GM23338 (cell line): ENCODE data around the gene RASGRF2. TPM values are rescaled to one million over a fixed set of nuclear protein-coding genes. Genes with fewer than 3 reads are reported as not detected.
"Not testable (repeated sequence)": the region's sequence is repeated elsewhere in the genome, so short reads cannot be mapped to it uniquely, and the experiment has no call there.

Experiments used
- ATAC-seq: fragments of 200-7000 bp; cut with Tn5 transposase; 3 replicates; pipeline ENCODE4 v1.9.1; 2020
- DNase-seq: peaks from one replicate; pipeline ENCODE4 v3.0.0-alpha.2; 2015; ENCODE audit warnings: low spot score
- H2AFZ ChIP-seq: fragments of 200-600 bp; sonication (generic); 2 replicates; pipeline ENCODE4 v1.8.0; 2016; ENCODE audit warnings: antibody characterized with exemption, mild to moderate bottlenecking, moderate library complexity
- H3F3A ChIP-seq: fragments of 200-600 bp; sonication (generic); replicated peaks from 2 replicates; pipeline ENCODE4 v1.8.0; 2017; ENCODE audit warnings: antibody characterized with exemption, mixed run types, low read depth
- H3K27ac ChIP-seq: fragments of 200-600 bp; sonication (generic); 2 replicates; pipeline ENCODE4 v1.6.1; 2016; ENCODE audit warnings: low read depth
- H3K27me3 ChIP-seq: fragments of 200-600 bp; sonication (generic); 2 replicates; pipeline ENCODE4 v1.8.0; 2016; ENCODE audit warnings: mild to moderate bottlenecking, mixed run types, moderate library complexity; ENCODE audit not compliant: insufficient read depth
- H3K36me3 ChIP-seq: fragments of 200-600 bp; sonication (generic); 2 replicates; pipeline ENCODE4 v1.8.0; 2016; ENCODE audit warnings: mild to moderate bottlenecking; ENCODE audit not compliant: insufficient read depth
- H3K4me1 ChIP-seq: fragments of 200-600 bp; sonication (generic); 2 replicates; pipeline ENCODE4 v1.8.0; 2016; ENCODE audit warnings: mild to moderate bottlenecking, moderate library complexity; ENCODE audit not compliant: insufficient read depth
- H3K4me2 ChIP-seq: fragments of 200-600 bp; sonication (generic); 2 replicates; pipeline ENCODE4 v1.7.1; 2017; ENCODE audit warnings: mixed run types
- H3K4me3 ChIP-seq: fragments of 200-600 bp; sonication (generic); 2 replicates; pipeline ENCODE4 v1.6.1; 2016; ENCODE audit warnings: mixed run types
- H3K79me2 ChIP-seq: fragments of 200-600 bp; sonication (generic); replicated peaks from 2 replicates; pipeline ENCODE4 v1.8.0; 2017; ENCODE audit warnings: mild to moderate bottlenecking; ENCODE audit not compliant: insufficient read depth
- H3K9me2 ChIP-seq: fragments of 200-600 bp; sonication (generic); 2 replicates; pipeline ENCODE4 v1.8.0; 2017; ENCODE audit not compliant: insufficient read depth
- H4K20me1 ChIP-seq: fragments of 200-600 bp; sonication (generic); replicated peaks from 2 replicates; pipeline ENCODE4 v1.8.0; 2017; ENCODE audit warnings: mild to moderate bottlenecking; ENCODE audit not compliant: insufficient read depth
- H3K27ac Mint-ChIP-seq: 2 replicates; pipeline ENCODE4 v1.8.0; 2020; ENCODE audit warnings: inconsistent platforms, mild to moderate bottlenecking, moderate library complexity, mixed read lengths
- H3K27me3 Mint-ChIP-seq: 3 replicates; pipeline ENCODE4 v1.8.0; 2022; ENCODE audit warnings: low read depth, mild to moderate bottlenecking, moderate library complexity, mixed read lengths, inconsistent platforms; ENCODE audit not compliant: insufficient read depth, poor library complexity
- H3K36me3 Mint-ChIP-seq: 3 replicates; pipeline ENCODE4 v1.8.0; 2021; ENCODE audit warnings: low read depth, mild to moderate bottlenecking, inconsistent platforms, moderate library complexity, mixed read lengths
- H3K4me1 Mint-ChIP-seq: 3 replicates; pipeline ENCODE4 v1.8.0; 2020; ENCODE audit warnings: mild to moderate bottlenecking, inconsistent platforms, mixed read lengths
- H3K4me3 Mint-ChIP-seq: 3 replicates; pipeline ENCODE4 v1.8.0; 2021; ENCODE audit warnings: moderate library complexity, mild to moderate bottlenecking, inconsistent platforms, mixed read lengths
- H3K9me3 Mint-ChIP-seq: 3 replicates; pipeline ENCODE4 v1.8.0; 2020; ENCODE audit warnings: moderate library complexity, mild to moderate bottlenecking, inconsistent platforms, mixed read lengths
- EZH2phosphoT487 ChIP-seq: fragments of 200-600 bp; sonication (generic); IDR thresholded peaks from one replicate; pipeline ENCODE4 v1.8.1; 2018; ENCODE audit warnings: antibody characterized with exemption; ENCODE audit not compliant: unreplicated experiment
- ZNF114 ChIP-seq: fragments of 250-450 bp; sonication (Bioruptor Pico); IDR thresholded peaks from 2 replicates; pipeline ENCODE4 v1.5.0; 2020; ENCODE audit warnings: mild to moderate bottlenecking, moderate library complexity
- ZNF462 ChIP-seq: fragments of 250-450 bp; sonication (Bioruptor Pico); IDR thresholded peaks from 2 replicates; pipeline ENCODE4 v1.5.0; 2020; ENCODE audit warnings: mild to moderate bottlenecking, moderate library complexity
- polyA plus RNA-seq: library from polyadenylated mRNA; unstranded; fragments of >200 nt; fragmentation: Nextera tagmentation; extraction: Ambion mirVana; gene quantifications from 2 replicates; pipeline ENCODE4 v1.2.1, GENCODE V29; 2016
- small RNA-seq: library from RNA; depleted of rRNA; stranded (forward); fragments of <200 nt; gene quantifications from one replicate; pipeline ENCODE3, GENCODE V24; 2014; ENCODE audit warnings: low replicate concordance
- total RNA-seq: library from RNA; depleted of rRNA; stranded (reverse); fragments of >200 nt; shearing (Covaris generic); gene quantifications from 2 replicates; pipeline ENCODE4 v1.2.3, GENCODE V29; 2014

The RASGRF2 gene
- total and polyA plus RNA-seq, 2 experiments from 2014 or later = 5.0 to 19.2 TPM

DNA sequence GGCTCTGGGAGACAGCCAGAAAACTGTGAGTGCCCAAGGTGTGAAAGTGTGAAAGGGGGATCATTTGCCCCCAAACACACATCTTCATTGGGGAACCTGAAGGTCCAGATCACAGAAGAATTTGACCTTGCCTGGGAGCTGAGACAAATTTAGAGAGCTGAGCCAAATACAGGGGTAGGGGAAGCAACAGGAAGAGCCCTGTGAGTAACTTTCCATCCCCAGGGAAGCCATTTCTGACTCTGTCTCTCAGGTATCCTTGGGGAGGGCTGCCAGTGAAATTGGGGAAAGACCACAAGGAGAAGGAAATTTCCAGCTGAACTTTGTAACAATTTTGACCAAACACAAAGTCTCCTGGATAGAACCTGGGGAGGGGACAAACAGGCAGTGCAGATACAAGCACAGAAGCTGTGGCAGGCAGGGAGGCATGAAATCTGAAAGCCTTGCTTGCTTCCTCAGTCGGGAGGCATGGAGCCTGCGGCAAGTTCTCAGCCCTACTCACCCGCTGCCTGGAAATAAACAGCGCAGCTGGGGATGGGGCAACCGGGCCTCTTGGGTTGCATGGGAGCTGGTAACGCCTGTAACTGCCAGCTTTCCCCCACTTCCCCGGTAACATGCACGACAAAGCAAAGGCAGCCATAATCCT is 309.7 kb downstream of the RASGRF2 start (continued):
- TF ChIP-seq ZNF462 (CRISPR knock-in tag) (no peak), ZNF114 (CRISPR knock-in tag) (no peak), EZH2phosphoT487 (no peak)

DNA sequence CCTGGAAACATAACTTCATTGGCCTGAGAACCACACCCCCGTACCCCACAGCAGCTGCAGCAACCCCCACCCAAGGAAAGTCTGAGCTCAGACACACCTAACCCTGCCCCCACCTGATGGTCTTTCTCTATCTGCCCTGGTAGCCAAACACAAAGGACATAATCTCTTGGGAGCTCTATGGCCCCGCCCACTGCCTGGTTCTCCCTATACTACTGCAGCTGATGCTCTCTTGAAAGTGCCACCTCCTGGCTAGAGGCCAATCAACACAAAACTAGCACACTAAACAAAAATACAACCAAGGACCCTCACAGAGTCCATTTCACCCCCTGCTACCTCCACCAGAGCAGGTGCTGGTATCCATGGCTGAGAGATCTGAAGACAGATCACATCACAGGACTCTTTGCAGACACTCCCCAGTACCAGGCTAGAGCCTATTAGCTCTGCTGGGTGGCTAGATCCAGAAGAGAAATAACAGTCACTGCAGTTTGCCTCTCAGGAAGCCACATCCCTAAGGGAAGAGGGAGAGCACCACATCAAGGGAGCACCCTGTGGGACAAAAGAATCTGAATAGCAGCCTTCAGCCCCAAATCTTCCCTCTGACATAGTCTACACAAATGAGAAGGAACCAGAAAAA is 310.3 kb downstream of the RASGRF2 start:
- not testable (repeated sequence) for H3K27me3 ChIP-seq, H2AFZ ChIP-seq, H3K27me3 Mint-ChIP-seq, H3F3A ChIP-seq, H4K20me1 ChIP-seq, H3K4me3 ChIP-seq, H3K9me2 ChIP-seq, H3K36me3 ChIP-seq, H3K4me3 Mint-ChIP-seq
- Mint-ChIP-seq H3K4me1 (peaks cover 17% of the 10 kb centered on the region), H3K36me3 (peaks cover 18% of the 10 kb centered on the region; the same call in 2 of the 3 replicates), H3K9me3 (peaks cover 15% of the 10 kb centered on the region), H3K27ac (peak overlapping the region; percentile 45)
- ATAC-seq = peak; percentile 87
- Histone ChIP-seq H3K4me1 (peaks cover 30% of the 10 kb centered on the region), H3K79me2 (peaks cover 83% of the 10 kb centered on the region), H3K27ac (peak overlapping the region; percentile 72; the same call in 1 of the 2 replicates), H3K4me2 (peak overlapping the region; percentile 22)
- DNase-seq = peak; percentile 66

Small RNAs within 50 kb of the gene (small RNA-seq; reads per million reads assigned to genes)
- not detected for gene AC026436.1
